Measurements from ENCODE around the gene OR10J1. TPM values are rescaled to one million over a fixed set of nuclear protein-coding genes. Genes with fewer than 3 reads are reported as not detected.

Gene OR10J1, protein sequence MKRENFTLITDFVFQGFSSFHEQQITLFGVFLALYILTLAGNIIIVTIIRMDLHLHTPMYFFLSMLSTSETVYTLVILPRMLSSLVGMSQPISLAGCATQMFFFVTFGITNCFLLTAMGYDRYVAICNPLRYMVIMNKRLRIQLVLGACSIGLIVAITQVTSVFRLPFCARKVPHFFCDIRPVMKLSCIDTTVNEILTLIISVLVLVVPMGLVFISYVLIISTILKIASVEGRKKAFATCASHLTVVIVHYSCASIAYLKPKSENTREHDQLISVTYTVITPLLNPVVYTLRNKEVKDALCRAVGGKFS
- total RNA-seq: not detected

DNA sequence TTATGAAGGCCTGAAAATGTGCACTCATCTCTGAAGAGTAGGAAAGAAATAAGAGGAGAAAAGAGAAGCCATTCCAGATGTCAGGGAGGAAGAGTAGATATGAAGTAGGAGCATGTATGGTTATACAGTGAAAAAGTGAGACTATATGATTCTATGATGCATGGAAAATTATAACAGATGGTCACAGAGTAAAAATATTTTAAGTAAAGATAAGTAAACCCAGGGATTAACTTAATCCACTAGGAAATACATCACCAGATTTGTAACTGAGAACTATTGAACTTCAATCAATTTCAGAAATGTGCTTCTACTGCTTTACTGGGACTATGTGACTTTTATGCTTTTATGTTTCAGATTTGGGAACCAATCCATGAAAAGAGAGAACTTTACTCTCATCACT lies at the start of gene OR10J1:
OR10J1 (plus strand) TSS at position 301 of the 400 bp plus-strand sequence; CDS start at position 371, 70 bp downstream.

DNA sequence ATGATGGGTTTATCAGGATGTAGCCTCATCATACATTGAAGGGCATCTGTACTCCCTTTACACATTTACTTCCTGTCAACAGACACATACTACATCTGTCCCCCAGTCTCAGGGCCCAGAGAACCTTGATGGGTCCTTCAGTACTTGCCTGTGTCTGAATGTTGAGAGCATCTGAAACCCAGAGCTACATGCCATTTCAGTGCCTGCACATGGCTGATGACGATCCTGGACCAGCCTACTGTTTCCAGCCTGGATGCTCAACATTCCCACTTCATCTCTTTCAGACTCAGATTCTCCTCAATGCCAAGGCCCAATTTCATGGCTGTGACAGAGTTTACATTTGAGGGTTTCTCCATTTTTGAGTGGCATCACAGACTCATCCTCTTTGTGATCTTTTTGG lies 7.6 kb upstream of the OR10J1 start, which contains the start of gene OR10J4:
OR10J4 (plus strand) TSS at position 301 of the 400 bp plus-strand sequence.

Other genes starting within 250 kb of the OR10J1 start
- gene ACKR1, start 234.8 kb upstream of the OR10J1 start, total RNA-seq: 1.6 TPM
- gene FCER1A, start 137.4 kb upstream of the OR10J1 start, total RNA-seq: 2.1 TPM
- gene OR10J4, start 7.5 kb upstream of the OR10J1 start, total RNA-seq: not detected
- gene OR10J5, start 96.3 kb downstream of the OR10J1 start, total RNA-seq: not detected
- not detected for gene APCS, start 148.1 kb downstream of the OR10J1 start, total RNA-seq